Measurements from ENCODE around the gene ZNF23.

Gene ZNF23

GRCh38 chr16:71408536-71408935 lies 53.5 kb downstream of the ZNF23 start:
- no peak for ATAC-seq
- TF ChIP-seq ZFP3 (CRISPR knock-in tag; IDR thresholded peaks at IDR 0.05), result no peak
- TF ChIP-seq ZNF8 (CRISPR knock-in tag; IDR thresholded peaks at IDR 0.05), result no peak
- TF ChIP-seq, protein P1, sequence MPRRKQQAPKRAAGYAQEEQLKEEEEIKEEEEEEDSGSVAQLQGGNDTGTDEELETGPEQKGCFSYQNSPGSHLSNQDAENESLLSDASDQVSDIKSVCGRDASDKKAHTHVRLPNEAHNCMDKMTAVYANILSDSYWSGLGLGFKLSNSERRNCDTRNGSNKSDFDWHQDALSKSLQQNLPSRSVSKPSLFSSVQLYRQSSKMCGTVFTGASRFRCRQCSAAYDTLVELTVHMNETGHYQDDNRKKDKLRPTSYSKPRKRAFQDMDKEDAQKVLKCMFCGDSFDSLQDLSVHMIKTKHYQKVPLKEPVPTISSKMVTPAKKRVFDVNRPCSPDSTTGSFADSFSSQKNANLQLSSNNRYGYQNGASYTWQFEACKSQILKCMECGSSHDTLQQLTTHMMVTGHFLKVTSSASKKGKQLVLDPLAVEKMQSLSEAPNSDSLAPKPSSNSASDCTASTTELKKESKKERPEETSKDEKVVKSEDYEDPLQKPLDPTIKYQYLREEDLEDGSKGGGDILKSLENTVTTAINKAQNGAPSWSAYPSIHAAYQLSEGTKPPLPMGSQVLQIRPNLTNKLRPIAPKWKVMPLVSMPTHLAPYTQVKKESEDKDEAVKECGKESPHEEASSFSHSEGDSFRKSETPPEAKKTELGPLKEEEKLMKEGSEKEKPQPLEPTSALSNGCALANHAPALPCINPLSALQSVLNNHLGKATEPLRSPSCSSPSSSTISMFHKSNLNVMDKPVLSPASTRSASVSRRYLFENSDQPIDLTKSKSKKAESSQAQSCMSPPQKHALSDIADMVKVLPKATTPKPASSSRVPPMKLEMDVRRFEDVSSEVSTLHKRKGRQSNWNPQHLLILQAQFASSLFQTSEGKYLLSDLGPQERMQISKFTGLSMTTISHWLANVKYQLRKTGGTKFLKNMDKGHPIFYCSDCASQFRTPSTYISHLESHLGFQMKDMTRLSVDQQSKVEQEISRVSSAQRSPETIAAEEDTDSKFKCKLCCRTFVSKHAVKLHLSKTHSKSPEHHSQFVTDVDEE (CRISPR knock-in tag; IDR thresholded peaks at IDR 0.05), result no peak
- no peak for TF ChIP-seq ZFP30 (CRISPR knock-in tag; IDR thresholded peaks at IDR 0.05)
- TF ChIP-seq, protein P2, sequence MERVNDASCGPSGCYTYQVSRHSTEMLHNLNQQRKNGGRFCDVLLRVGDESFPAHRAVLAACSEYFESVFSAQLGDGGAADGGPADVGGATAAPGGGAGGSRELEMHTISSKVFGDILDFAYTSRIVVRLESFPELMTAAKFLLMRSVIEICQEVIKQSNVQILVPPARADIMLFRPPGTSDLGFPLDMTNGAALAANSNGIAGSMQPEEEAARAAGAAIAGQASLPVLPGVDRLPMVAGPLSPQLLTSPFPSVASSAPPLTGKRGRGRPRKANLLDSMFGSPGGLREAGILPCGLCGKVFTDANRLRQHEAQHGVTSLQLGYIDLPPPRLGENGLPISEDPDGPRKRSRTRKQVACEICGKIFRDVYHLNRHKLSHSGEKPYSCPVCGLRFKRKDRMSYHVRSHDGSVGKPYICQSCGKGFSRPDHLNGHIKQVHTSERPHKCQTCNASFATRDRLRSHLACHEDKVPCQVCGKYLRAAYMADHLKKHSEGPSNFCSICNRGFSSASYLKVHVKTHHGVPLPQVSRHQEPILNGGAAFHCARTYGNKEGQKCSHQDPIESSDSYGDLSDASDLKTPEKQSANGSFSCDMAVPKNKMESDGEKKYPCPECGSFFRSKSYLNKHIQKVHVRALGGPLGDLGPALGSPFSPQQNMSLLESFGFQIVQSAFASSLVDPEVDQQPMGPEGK (CRISPR knock-in tag; IDR thresholded peaks at IDR 0.05; ENCODE audit: borderline replicate concordance), result no peak
- TF ChIP-seq ZC3H10 (CRISPR knock-in tag; IDR thresholded peaks at IDR 0.05), result no peak
- no peak for TF ChIP-seq OSR1 (CRISPR knock-in tag; IDR thresholded peaks at IDR 0.05)
- TF ChIP-seq SNAI2 (CRISPR knock-in tag; IDR thresholded peaks at IDR 0.05), result no peak
- TF ChIP-seq CREB5 (CRISPR knock-in tag; IDR thresholded peaks at IDR 0.05; ENCODE audit: low read depth), result no peak
- TF ChIP-seq CSDC2 (CRISPR knock-in tag; IDR thresholded peaks at IDR 0.05), result no peak
- no peak for TF ChIP-seq ISL1 (CRISPR knock-in tag; IDR thresholded peaks at IDR 0.05)
- no peak for TF ChIP-seq PPARA (CRISPR knock-in tag; IDR thresholded peaks at IDR 0.05; ENCODE audit: borderline replicate concordance)
- no peak for TF ChIP-seq RARB (CRISPR knock-in tag; IDR thresholded peaks at IDR 0.05)
- no peak for TF ChIP-seq GLIS3 (CRISPR knock-in tag; IDR thresholded peaks at IDR 0.05)
- TF ChIP-seq CSRNP3 (CRISPR knock-in tag; IDR thresholded peaks at IDR 0.05), result no peak
- no peak for TF ChIP-seq BACH2 (CRISPR knock-in tag; IDR thresholded peaks at IDR 0.05; ENCODE audit: borderline replicate concordance)
- TF ChIP-seq, protein P3, sequence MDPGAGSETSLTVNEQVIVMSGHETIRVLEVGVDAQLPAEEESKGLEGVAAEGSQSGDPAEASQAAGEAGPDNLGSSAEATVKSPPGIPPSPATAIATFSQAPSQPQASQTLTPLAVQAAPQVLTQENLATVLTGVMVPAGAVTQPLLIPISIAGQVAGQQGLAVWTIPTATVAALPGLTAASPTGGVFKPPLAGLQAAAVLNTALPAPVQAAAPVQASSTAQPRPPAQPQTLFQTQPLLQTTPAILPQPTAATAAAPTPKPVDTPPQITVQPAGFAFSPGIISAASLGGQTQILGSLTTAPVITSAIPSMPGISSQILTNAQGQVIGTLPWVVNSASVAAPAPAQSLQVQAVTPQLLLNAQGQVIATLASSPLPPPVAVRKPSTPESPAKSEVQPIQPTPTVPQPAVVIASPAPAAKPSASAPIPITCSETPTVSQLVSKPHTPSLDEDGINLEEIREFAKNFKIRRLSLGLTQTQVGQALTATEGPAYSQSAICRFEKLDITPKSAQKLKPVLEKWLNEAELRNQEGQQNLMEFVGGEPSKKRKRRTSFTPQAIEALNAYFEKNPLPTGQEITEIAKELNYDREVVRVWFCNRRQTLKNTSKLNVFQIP (CRISPR knock-in tag; IDR thresholded peaks at IDR 0.05; ENCODE audit: borderline replicate concordance, low read depth), result no peak
- TF ChIP-seq ZNF565 (CRISPR knock-in tag; conservative IDR thresholded peaks at IDR 0.05; ENCODE audit: low read depth), result no peak

DNA sequence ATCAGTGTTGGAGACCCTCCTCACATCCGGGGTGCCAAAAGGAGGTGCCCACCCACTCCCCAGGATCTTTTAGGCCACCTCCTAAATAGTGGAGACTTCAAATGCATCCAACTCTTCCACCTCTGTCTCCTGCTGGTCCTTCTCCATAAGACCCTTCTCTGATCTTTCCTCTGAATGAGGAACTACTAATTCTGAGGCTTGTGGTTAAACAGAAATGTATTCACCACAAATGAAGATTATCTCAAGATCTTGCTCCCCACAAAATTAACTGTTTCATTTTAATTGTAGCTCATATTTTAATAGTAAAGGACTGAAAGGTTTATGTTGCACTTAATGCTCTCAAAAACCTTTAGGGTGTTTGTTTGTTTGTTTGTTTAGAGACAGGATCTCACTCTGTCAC lies 54.3 kb downstream of the ZNF23 start:
- no peak for ATAC-seq
- TF ChIP-seq PPARA (CRISPR knock-in tag; IDR thresholded peaks at IDR 0.05; ENCODE audit: borderline replicate concordance) (no peak), RARB (CRISPR knock-in tag; IDR thresholded peaks at IDR 0.05) (no peak), ISL1 (CRISPR knock-in tag; IDR thresholded peaks at IDR 0.05) (no peak), SNAI2 (CRISPR knock-in tag; IDR thresholded peaks at IDR 0.05) (no peak), GLIS3 (CRISPR knock-in tag; IDR thresholded peaks at IDR 0.05) (no peak), TOX (CRISPR knock-in tag; IDR thresholded peaks at IDR 0.05; ENCODE audit: borderline replicate concordance) (no peak), OSR1 (CRISPR knock-in tag; IDR thresholded peaks at IDR 0.05) (no peak)
- TF ChIP-seq, protein P2 (CRISPR knock-in tag; IDR thresholded peaks at IDR 0.05; ENCODE audit: borderline replicate concordance), result no peak

DNA sequence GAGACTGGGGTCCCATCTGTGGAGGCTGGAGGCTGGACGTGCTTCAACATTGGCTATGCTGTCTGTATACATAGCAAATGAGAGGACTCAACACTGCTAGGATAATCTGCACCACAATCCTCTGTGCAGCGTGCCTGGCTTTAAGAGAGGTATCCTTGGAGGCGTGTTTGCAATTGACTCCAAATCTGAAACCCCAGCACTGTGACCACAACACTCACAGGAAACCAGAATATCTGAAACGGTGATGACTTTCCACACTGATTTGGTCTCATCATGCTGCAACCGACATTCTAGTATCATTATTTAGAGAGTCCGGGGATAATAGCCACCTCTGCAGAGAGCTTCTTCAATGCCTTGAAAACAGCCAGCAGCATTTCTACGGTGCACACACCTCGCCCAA lies 55.3 kb downstream of the ZNF23 start:
- no peak for ATAC-seq
- TF ChIP-seq SNAI2 (CRISPR knock-in tag; IDR thresholded peaks at IDR 0.05) (no peak), ZNF70 (CRISPR knock-in tag; IDR thresholded peaks at IDR 0.05) (no peak), CSDC2 (CRISPR knock-in tag; IDR thresholded peaks at IDR 0.05) (no peak), ZFP3 (CRISPR knock-in tag; IDR thresholded peaks at IDR 0.05) (no peak), GLIS3 (CRISPR knock-in tag; IDR thresholded peaks at IDR 0.05) (no peak), PPARA (CRISPR knock-in tag; IDR thresholded peaks at IDR 0.05; ENCODE audit: borderline replicate concordance) (no peak), CREB5 (CRISPR knock-in tag; IDR thresholded peaks at IDR 0.05; ENCODE audit: low read depth) (no peak), RARB (CRISPR knock-in tag; IDR thresholded peaks at IDR 0.05) (no peak), TCF4 (CRISPR knock-in tag; IDR thresholded peaks at IDR 0.05; ENCODE audit: borderline replicate concordance) (no peak), OSR1 (CRISPR knock-in tag; IDR thresholded peaks at IDR 0.05) (no peak), BACH2 (CRISPR knock-in tag; IDR thresholded peaks at IDR 0.05; ENCODE audit: borderline replicate concordance) (no peak)
- TF ChIP-seq, protein P1 (CRISPR knock-in tag; IDR thresholded peaks at IDR 0.05), result no peak

Data from SK-N-SH treated with all-trans-retinoic acid at 6 μM for 48 hours (cell line).